HG02870 (cell line): Measurements from ENCODE around the gene GPC1.

Source experiments
- ATAC-seq: cut with Tn5 transposase; IDR thresholded peaks from one replicate; pipeline ENCODE4 v1.9.1; 2021; ENCODE audit warnings: mild to moderate bottlenecking, moderate library complexity; ENCODE audit not compliant: unreplicated experiment

GPC1 gene

GRCh38 chr2:240454106-240454901 is 18.8 kb downstream of the GPC1 start:
- ATAC-seq: no peak

GRCh38 chr2:240455272-240455646 is 19.8 kb downstream of the GPC1 start:
- no peak for ATAC-seq

DNA sequence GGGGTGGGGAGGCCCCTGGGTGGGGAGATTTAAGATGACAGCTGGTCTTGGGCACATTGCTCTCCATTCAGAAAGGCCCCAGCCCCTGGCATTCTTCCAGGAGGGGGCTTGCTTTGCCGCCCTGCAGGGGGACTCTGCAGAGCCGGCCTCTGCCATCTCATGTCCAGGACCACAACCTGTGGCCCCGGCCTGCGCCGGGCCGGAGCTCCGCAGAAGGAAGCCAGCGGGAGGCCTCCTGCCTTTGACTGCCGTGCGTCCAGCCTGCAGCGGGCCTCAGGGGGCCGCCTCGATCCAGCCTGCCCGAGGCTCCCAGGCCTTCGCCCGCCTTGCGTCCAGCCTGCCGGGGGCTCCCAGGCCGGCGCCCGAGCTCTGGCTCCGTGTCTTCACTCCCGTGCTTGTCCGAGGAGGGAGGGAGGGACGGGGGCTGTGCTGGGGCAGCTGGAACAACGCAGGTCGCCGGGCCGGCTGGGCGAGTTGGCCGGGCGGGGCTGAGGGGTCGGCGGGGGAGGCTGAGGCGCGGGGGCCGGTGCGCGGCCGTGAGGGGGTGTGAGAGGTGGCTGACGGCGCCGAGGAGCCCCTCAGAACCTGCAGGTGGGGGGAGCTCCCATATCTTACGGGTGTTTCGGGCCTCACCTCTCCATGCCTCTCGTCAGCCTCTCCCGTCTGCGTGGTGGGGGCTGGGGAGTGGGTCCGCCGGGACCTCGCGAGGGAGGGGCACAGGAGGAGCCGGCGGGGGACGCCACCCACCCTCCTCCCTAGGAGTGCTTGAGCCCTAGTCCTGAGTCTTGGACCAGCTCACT is 20.4 kb downstream of the GPC1 start:
- no peak for ATAC-seq

GRCh38 chr2:240456447-240457222 is 21.2 kb downstream of the GPC1 start:
- no peak for ATAC-seq

- no peak for ATAC-seq
Observed at GRCh38 chr2:240457223-240458043, 22.0 kb downstream of the GPC1 start.

GRCh38 chr2:240458044-240458899 is 22.8 kb downstream of the GPC1 start:
- ATAC-seq: no peak

DNA sequence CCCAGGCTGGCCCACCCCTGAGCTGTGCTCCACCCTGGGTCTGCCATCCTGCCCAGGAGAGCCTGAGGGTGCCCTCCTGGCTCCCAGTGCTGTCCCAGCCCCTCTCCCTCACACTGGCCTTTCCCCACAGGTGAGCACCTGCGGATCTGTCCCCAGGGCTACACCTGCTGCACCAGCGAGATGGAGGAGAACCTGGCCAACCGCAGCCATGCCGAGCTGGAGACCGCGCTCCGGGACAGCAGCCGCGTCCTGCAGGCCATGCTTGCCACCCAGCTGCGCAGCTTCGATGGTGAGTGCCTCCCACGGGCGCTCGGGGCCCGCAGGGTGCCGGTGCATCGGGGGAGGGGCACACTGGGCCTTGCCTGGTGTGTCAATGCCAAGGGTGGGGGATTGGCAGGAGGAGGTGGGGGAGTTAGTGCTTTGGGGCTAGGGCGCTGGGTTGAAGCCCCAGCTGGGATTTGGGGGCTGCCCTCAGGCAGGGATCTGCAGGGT is 23.5 kb downstream of the GPC1 start:
- no peak for ATAC-seq

DNA sequence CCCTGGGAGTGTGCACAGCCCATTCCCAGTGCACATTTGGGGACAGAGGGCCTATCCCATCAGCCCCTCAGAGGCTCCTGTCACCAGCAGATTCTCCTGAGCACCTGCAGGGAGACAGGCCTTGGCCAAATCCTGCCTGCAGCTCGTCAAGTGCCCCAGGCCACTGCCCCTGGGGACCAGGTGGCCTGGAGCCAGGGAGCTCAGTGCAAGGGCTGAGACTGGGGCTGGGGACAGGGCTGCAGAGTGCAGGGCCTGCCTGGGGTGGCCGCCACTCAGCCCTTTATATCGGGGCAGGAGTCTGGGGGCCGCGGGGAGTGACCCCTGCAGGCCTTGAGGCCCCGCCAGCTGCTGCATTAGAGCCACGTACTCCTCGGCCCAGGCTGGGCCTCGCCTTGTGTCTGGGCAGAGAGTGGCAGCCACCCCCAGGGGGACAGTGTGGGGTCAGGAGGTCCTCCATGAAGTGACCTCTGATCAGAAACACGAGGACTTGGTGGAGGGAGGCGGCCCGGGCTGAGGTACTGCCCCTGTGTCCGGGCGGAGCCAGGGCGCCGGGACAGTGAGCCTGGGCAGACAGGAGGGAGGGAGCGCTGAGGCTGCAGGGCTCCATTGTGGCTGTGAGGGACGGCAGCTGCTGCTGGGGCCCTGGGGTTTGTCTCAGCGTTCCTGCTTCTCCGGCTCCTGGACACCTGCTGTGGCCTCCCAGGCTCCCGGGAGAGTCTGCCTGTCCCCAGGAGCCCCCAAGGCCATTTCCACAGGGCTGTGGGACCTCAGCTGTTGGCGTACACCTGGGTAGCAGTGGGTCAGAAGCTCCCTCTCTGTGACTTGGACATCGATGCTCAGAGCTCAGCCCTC is 24.2 kb downstream of the GPC1 start:
- no peak for ATAC-seq

GRCh38 chr2:240460253-240460711 is 24.8 kb downstream of the GPC1 start:
- no peak for ATAC-seq

DNA sequence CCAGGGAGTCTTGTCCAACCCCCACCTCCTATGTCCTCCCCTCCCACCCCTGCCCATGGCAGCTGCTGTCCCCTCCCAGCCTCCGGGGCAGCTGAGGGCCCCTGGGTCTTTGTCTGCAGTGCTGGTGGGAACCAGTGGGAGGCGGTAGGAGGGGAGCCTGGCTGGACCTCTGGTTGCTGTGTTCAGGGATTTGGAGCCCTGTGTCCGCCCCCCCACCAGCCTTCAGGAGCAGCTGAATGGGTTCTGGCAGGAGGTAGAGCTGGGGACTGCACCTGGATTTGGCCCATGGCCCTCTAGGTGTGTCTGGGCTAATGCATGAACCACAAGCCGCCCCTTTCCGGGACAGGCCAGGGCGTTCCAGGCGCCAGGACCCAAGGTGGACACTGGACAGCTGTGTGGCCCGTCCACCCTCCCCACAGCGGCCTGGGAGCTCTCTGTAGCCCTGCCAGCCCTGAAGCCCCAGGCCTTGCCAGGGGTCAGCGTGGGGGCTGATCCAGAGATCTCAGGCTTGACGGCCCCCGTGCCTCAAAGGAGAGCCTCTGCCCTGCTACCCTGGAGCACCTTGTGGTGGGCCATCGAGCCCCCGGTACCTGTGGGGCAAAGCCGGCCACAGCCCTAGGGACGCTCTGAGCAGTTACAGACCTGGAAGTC is 25.4 kb downstream of the GPC1 start:
- ATAC-seq: no peak

DNA sequence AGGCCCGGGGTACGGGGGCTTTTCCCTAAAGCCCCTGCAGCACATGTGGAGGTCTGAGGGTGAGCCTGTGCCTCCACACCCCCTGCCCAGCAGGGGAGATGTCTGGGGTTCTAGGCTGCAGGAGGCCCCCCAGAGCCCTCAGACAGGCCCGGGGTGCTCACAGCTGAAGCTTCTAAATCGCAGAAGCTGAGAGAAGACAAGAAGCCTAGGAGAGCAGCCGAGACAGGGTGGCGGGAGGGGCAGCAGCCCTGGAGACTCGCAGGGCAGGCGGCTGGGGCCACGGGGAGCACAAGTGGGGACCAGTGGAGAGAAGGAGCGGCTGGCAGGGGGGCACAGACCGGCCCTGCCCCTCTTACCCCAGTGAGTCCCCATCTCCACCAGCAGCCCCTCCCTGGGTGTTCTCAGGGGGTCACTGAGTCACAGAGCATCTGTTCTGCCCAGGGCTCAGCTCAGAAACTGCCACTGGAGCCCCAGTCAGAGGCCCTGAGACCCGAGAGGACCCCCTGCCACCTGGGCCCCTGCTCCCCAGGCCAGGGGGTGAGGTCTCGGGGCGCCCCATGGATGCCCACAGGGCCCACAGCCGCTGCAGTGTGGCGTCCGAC is 26.1 kb downstream of the GPC1 start:
- ATAC-seq: no peak

DNA sequence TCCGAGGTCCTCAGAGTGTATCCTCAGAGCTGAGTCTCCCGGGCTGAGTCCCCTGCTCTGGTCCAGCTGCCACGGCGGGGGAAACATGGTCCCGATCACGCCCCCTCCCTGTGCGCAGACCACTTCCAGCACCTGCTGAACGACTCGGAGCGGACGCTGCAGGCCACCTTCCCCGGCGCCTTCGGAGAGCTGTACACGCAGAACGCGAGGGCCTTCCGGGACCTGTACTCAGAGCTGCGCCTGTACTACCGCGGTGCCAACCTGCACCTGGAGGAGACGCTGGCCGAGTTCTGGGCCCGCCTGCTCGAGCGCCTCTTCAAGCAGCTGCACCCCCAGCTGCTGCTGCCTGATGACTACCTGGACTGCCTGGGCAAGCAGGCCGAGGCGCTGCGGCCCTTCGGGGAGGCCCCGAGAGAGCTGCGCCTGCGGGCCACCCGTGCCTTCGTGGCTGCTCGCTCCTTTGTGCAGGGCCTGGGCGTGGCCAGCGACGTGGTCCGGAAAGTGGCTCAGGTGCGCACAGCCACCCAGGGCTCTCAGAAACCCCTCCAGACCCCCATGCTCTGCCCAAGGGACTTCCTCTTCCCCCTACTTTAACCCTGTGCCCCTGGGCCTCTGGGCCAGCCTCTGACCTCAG is 26.7 kb downstream of the GPC1 start:
- ATAC-seq: no peak

GRCh38 chr2:240462707-240463273 is 27.3 kb downstream of the GPC1 start:
- ATAC-seq: no peak

DNA sequence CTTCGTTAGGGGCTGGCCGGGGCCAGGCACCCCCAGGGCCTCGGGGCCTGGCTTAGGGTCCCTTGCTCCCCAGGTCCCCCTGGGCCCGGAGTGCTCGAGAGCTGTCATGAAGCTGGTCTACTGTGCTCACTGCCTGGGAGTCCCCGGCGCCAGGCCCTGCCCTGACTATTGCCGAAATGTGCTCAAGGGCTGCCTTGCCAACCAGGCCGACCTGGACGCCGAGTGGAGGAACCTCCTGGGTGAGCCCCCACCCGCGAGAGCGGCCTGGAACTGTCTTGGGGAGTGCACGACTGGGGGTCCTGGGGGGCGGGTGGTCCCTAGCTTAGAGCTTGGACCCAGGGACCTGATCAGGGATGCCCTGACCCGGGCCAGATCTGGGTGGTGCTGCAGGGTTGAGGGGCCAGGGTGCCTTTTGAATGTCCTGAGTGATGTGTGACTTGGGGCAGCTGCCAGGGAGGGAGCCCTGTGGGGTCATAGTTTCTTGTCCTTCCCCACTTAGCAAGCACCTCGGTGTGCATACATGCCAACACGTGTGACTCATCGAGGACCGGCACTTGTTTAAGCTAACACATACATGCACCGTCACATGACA is 27.9 kb downstream of the GPC1 start:
- no peak for ATAC-seq

- ATAC-seq: no peak
Observed at GRCh38 chr2:240463866-240464481, 28.5 kb downstream of the GPC1 start.
